TTC549 (cell line): ENCODE measurements around the gene PFKFB4.
"Not testable (repeated sequence)": the region's sequence is repeated elsewhere in the genome, so short reads cannot be mapped to it uniquely, and the experiment has no call there.

Source experiments
- FAIRE-seq: peaks from 2 replicates; lab custom pipeline; 2012; peaks lifted over from hg19 to GRCh38; lab: Jason Lieb, UNC

PFKFB4 gene

DNA sequence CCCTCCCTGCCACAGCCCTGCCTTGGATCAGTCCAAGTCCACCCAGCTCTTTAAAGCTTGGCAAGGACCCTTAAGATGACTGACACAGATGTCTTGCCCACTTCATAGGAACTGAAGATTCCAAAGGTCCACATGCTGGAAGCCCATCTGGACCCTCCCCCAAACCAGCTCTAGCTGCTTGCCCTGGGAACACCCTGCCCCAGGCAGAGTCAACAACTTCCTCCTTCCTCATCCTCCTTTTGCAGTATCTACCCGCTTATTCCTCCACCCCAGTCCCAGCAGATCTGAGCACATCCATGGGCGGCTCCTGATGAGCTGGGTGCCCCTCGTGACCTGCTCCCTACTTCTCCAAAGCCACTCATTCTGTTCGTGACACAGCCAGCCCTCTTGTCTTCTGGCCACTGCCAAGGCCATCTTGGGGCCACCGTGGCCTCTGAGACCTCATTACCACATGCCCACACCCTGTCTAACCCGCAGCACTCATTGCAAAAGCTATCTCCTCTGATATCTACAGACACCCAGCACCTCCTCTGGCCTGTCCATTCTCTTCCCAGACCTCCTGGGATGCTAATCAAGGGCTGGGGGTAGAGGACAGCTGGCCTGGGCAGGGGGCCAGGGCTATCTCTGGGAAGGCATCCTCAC, 2.0 kb upstream of the PFKFB4 start:
- FAIRE-seq, result no peak

DNA sequence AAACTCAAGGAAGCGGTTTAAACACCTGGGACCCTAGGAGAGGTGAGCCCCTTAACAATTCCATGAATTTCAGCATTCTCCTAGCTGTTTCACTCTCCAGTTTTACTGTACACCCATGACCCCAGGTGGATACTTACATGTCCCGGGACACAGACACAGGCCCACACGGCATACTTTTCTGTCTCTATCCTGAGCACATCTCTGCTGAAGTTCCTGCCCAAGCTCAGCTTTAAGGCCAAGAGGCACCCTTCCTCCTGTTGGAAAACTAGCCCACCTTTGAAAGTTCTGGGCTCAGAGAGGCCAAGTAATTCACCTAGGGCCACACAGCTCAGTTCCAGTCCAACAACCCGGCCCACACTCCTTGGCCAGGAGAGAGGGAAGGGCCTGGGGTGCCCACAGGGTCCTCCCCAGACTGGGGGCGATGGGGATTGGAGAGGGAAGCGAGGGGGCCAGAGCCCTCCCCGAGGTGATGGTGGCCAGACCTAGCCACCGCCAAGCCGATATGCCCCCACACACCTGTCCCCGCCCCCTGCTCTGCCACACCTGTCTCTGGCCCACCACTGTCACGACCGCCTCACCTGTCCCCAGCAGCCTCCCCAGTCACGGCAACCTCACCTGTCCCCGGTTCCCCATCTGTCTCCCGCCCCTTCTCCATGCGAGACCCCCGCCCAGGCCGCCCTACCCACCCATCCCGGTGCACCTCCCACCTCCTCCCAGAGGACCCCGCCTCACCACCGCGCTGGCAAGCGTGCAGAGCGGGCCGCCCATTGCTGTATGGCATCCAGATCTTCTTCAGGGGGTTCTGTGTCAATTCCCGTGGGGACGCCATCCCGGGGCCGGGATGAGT, 431 bp downstream of the PFKFB4 start:
- no peak for FAIRE-seq

DNA sequence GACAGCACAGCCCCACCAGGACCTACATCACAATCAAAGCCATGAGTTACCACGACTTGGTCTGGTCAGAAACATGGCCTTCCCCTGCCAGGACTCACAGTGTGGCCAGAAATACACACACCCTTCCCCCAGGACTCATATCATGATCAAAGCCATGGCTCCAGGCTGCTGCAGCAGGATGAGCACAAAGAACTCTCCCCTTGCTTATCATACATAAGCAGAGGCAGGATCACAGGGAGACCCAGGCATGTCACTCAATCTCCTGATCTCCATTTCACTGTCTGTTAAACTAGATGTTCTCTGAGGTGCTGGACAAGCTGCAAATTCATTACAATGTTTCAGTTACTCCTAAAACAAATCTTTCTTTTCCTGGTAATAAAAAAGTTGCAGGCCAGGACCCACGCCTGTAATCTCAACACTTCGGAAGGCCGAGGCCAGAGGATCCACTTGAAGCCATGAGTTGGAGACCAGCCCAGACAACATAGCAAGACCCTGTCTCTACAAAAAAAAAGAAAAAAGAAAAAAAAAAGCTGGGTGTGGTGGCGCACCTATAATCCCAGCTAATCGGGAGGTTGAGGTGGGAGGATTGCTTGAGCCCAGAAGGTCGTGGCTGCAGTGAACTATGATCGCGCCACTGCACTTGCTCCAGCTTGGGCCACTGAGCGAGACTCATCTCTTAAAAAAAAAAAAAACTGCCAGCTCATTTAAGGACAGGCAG, 1.2 kb downstream of the PFKFB4 start:
- FAIRE-seq, result no peak

DNA sequence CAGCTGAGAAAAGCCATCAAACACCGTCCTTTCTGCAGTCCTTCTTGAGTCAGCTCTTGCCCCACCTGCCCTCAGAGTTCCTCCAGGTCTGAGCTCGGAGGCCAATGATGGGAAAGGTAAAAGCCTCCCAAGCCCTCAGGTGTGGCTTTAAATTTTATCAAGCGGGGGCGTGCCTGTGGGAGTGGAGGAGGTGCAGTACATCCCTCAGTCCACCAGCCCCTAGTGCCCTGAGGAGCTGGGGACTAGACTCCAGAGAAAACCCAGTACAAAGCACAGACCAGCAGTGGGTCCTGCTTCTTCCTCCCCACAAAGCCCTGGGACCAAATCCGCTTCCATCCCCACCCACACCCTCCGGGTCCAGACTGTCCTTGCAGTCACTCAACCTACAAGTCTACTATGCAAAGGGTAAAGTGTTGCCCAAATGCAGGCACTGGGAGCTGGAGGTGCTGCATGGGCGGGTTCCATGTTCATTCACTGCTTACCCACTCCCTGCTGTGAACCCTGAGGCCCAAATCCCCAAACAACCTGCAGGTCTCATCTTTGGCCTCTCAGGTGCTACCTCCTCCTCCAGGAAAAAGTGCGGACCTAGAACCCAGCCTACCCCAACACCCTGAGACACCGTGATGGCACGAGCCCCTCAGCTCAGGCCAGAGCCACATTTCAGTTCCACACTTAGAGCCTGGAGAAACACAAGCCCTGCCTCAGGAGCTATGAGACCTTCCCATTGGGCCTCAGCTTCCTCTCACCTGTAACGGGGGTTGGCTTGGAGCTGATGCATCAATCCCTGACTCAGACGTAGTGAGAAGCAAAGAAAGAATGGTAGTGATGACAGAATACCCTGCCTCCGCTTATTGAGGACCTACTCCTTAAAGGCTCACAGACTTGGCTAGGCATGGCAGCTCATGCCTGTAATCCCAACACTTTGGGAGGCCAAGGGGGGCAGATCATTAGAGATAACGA, 2.4 kb downstream of the PFKFB4 start:
- no peak for FAIRE-seq

DNA sequence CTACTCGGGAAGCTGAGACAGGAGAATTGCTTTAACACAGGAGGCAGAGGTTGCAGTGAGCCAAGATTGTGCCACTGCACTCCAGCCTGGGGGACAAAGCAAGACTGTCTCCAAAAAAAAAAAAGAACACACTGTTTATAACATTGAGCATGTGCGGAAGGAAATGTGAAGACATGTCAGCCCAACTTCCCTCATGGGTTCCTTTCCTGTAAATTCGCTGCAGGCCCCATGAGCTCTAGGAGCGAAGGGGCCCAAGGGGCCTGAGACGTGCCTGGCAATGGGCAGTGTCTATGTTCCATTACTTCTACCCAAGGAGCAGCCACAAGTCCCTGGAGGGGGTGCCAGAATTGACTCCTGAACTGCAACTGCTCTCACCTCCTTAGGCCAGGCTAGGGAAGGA, 3.2 kb downstream of the PFKFB4 start:
- no peak for FAIRE-seq

DNA sequence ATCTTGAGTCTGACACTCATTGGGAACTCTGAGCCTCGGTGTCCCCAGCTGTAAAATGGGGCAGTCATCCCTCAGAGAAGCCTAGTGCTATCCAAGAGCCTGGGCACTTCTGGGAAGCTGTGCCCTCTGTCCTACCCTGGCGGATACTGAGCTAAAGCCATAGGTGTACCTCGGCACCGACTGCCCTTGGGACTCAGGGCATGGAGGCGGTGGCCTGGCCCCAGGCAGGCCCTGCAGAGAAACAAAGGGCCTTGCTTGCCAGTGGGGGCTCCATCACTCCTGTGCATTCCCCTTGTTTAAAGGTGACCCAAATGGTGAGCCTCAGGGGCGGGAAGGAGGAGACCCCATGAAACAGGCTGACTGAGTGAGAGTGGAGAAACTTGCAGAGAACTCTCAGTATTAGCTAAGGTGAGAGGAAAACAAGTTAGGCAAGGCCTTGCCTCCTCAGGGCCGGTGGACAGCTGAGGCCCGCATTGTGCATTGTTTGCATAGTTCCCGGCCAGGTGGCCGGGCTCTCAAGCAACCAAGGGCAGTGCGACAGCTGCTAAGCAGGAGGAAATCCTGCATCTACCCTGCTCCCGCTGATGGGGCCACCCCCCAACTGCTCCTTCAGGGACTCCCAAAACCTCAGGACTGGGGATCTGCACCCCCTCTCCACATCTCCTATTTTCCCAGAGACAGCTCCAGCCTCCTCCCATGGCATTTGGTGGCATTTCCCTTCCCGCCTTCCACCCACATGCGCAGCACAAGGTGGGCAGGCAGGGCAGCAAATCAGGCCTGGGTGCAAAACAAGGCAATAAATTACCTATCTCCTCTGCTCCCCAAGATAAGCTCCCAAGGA, 4.3 kb downstream of the PFKFB4 start:
- no peak for FAIRE-seq

DNA sequence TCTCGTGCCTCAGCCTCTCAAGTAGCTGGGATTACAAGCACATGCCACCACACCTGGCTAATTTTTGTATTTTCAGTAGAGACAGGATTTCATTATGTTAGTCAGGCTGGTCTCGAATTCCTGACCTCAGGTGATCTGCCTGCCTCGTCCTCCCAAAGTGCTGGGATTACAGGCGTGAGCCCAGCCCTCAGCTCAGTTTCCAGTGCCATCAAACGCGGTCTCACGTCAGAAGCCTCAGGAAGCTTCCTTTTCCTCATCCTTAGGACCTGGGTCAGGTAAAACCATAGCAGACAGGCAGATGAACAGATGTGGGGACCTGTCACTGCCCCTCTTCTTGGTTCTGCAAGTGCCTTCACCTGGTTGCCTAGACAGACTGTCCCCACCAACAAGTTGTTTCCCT, 5.0 kb downstream of the PFKFB4 start:
- not testable (repeated sequence) for FAIRE-seq

DNA sequence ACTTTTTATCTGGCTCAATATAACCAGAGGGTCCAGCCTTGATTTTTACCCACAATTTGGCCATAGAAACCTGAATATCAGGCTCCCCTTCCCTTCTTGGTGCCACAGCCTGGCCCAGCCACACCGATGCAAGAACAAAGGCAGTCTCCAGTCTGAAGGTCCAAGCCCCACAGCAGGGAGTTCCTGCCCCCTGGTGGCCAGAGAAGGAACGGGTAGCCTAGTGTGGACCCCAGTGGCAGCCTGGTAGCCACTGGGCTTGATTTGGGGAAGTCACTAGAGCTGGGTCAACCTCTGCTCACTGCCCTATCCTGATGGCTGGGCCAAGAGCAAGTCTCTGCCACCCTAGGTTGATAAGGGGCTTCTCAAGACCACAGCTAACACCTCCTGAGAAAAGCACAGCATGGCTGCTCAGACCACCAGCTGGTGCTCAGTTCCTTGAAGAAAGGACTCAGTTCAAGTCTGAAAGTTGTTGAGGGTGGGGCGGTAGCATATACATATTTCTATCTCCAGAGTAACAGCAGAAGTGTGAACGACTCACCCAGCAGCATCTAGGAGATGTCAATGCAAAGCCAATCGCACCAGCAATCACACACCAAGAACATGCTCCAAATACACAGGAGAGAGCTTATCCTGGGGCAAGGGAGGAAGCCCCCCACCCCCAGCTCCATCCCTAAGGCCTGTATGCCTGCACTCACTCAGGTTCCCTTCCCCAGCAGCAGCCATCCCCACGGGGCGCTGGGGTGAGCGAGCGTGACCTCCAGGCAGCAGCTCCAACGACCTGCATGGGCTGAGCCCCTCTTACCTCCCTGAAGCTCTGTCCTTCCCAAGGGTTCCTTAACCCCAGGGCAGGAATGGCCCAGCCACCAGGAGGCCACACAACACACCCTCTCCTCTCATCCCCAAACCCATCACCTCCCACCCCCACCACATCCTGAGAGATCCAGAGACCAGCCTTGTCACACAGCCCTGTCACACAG, 7.6 kb downstream of the PFKFB4 start:
- no peak for FAIRE-seq

DNA sequence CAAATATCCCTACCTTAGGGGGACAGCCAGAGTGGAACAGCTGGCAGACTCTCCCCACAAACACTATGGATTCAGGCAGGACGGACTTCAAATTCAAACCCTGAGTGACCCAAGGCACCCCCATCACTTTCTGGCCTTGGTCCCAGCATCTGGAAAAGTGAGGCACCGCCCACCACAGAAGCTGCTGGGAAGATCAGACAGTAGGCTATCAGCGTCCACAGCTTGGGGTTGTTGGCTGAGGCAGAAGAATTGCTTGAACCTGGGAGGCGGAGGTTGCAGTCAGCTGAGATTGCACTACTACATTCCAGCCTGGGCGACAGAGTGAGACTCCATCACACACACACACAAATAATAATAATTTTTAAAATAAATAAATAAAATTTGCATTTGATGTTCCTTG, 8.5 kb downstream of the PFKFB4 start:
- no peak for FAIRE-seq

DNA sequence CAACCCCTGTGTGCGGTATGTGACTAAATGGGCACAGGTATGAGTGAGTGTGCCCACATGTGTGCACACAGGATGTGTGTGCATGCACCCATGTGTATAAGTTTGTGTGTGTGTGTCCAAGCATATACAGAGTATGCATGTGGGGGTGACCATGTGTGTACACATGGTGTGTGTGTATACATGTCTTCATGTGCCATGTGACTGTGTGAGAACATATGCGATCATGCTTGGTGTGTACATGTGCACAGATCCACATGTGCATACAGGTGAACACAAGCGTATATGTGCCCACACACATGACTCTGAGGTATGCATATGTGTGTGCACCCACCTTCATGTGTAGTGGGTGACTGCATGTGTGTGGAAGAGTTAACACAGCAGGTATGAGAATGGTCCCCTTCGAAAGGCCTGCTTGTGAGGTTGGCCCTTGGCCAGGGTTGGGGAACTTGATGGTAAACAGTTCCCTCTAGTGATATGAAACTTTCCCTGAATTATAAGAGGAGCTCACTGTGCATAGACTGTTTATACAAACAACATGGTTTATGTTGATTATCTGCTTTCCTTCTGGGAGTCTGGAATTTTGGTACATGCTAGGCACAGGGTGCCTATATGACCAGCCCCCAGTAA, 10.3 kb downstream of the PFKFB4 start:
- FAIRE-seq, result no peak

DNA sequence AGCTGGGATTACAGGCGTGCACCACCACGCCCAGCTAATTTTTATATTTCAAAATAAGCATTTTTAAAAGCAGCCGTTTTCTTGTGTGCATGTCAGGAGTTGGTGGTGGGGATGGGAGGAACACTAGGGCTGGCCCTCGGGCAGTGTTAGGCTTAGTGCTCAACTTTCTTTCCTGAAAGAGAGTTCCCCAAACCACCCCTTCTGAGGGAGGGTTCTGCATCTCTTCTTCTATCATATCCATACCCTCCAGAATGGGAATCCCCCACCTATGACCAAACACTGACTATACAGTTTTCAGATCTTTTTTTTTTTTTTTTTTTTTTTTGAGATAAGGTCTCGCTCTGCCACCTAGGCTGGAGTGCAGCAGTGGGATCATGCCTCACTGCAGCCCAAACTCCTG, 12.5 kb downstream of the PFKFB4 start:
- FAIRE-seq, result no peak

DNA sequence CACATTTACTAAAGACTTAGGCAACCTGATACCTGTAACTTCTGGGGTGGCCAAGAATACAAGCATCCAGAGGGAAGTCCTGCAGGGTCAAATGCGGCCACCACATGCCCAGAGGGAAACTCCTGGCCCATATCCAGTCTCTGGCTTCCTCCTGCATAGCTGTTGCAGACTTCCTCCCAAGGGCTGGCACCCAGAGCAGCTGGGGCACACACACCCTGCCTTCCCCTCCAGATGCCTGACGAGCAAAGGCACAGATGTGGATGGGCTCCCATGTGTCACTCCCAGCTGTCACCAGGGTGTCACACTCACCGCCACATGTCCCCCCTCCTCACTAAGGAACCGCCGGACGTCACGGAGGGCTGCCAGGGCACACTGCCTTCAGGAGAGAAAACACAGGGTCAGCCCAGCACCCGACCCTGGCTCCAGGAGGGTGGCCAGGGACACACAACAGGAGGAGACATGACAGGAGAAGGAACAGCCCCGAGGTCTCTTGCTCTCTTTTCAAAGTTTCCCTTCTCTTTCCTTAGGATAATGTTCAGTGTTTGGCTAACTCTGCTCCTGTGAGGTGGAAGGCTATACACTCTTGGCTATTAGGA, 13.2 kb downstream of the PFKFB4 start:
- FAIRE-seq, result no peak

DNA sequence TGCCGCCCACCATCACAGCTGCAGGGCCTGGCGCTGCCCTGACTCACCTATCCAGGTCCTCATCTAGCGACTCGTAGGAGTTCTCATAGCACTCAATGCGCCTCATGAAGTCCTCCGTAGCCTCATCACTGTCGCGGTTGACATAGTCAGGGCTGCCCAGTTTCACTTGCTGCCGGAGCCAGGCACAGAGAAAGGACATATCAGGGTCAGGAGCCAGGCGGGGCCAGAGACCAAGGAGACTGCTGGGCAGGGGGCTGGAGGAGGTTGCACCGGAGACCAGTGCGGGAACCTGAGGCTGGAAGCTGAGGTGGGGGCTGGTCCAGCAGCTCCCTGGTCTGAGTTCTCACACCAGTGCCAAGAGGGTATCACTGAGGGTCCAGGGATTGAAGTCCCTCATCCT, 18.2 kb downstream of the PFKFB4 start:
- FAIRE-seq, result no peak

DNA sequence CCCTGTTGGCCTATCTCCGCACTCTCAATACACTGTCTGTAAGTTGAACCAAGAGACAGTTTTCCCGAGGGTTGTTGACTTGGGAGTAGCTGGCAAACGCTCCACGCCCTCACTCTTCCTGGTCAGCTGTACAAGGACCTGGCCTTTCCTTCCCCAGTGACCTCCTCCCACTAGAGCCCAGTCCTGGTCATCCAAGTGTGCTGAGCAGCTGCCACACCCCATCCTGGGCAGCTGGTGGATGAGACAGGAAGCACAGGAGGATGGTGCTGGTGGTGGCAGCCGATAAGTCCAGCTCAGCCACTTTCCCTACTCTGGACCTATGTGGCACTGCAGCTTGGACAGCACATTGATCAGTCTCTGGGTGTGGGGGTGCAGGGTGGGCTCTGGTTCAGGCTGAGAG, 19.8 kb downstream of the PFKFB4 start:
- no peak for FAIRE-seq

DNA sequence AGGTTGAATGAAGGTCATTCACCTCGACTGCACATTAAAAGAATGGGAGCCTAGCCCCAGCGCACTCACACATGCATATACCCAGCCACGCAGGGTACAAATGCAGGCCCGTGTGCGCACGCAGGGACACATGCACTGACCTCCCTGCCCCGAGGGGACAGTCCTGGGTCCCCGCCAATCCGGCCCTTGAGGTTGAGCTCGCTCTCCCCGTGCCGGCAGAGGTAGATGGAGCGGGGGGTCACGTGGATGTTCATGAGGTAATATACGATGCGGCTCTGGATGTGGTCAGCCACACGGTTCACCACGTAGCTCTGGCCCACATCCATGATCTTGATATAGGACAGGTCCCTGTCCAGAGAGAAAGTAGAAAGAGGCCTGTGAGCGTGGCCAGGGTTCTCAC, 20.5 kb downstream of the PFKFB4 start:
- no peak for FAIRE-seq

DNA sequence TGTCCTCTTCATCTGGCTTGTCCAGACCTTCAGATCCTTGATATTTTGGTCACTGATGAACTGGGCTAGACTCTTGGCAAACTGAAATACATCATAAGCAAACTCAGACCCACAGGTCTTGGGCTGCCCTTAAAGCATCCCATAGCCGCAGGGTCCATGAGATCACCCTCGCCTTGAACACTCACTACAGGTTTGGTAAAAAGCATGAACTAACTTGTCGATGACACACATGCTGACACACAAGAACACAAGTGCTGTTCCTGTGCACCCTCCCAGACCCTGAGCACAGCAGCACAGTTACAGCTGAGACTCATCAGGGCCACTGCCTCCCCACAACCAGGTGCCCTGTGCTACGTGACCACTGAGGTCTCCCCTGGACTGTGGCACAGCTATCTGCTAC, 21.0 kb downstream of the PFKFB4 start:
- FAIRE-seq, result no peak

DNA sequence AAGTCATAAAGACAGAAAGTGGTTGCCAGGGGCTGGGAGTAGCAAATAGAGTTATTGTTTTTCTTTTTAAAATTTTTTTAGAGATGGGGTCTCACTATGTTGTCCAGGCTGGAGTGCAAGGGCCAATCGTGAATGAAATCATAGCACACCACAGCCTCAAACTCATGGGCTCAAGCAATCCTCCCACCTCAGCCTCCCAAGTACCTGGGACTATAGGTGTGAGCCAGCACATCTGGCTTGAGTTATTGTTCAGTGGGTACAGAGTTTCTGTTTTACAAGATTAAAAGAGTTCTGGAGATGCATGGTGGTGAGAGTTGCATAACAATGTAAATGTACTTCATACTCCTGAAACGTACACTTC, 23.6 kb downstream of the PFKFB4 start:
- FAIRE-seq, result no peak

DNA sequence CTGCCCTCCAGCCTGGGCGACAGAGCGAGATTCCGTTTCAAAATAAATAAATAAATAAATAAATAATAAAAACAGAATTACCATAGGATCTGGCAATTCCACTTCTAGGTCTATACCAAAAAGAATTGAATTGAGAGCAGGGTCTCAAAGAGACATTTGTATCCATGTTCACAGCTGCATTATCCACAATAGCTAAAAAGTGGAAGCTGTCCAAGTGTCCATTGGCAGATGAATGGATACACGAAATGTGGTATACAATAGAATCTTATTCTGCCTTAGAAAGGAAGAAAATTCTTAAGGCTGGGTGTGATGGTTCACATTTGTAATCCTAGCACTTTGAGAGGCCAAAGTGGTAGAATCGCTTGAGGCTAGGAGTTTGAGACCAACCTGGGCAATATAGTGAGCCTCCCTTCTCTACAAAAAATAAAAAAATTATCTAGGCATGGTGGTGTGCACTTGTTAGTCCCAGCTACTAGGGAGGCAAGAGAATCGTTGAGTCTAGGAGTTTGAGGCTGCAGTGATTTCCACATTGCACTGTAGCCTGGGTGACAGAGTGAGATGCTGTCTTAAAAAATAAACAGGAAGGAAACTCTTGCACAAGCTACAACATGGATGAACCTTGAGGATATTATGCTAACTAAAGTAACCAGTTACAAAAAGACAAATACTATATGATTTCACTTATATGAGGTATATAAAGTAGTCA, 24.2 kb downstream of the PFKFB4 start:
- FAIRE-seq, result no peak

DNA sequence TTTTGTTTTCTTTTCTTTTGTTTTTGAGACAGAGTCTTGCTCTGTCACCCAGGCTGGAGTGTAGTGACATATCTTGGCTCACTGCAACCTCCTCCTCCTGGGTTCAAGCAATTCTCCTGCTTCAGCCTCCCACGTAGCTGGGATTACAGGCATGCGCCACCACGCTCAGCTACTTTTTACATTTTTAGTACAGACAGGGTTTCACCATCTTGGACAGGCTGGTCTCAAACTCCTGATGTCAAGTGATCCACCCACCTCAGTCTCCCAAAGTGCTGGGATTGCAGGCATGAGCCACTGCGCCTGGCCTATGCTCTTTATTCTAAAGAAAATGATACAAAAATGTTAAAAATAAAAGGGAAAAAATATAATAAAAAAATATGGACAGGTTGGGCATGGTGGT, 25.9 kb downstream of the PFKFB4 start:
- FAIRE-seq, result not testable (repeated sequence)
